Fibroblast of skin of right biceps (primary cell): Measurements from ENCODE around the gene UNC13C.

Source experiments
- DNase-seq: peaks from one replicate; pipeline ENCODE4 v3.0.0-alpha.2; 2013

UNC13C gene

GRCh38 chr15:54026258-54026657, 48.0 kb downstream of the UNC13C start:
- no peak for DNase-seq

DNA sequence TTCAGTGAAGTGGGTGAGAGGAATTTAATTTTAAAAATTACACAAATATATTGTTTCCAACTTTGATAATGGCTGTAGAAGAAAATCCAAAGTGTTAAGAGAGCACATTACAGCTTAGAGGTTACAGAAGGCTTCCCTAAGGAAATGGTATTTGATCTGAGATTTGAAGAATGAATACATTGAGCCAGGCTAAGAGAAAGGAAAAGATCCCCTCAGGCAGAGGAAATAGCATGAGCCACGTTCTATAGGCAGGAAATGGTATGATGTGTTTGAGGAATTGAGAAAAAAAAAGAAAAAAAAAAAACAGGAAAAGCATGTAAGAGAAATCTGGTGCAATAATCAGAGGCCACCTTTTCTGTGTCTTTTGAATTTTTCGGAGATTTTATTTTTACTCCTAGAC, 48.6 kb downstream of the UNC13C start:
- no peak for DNase-seq

GRCh38 chr15:54029081-54029480, 50.8 kb downstream of the UNC13C start:
- no peak for DNase-seq

- no peak for DNase-seq
These were observed 53.8 kb downstream of the UNC13C start for GRCh38 chr15:54032066-54032465.

GRCh38 chr15:54033356-54033860, 55.2 kb downstream of the UNC13C start:
- no peak for DNase-seq

DNA sequence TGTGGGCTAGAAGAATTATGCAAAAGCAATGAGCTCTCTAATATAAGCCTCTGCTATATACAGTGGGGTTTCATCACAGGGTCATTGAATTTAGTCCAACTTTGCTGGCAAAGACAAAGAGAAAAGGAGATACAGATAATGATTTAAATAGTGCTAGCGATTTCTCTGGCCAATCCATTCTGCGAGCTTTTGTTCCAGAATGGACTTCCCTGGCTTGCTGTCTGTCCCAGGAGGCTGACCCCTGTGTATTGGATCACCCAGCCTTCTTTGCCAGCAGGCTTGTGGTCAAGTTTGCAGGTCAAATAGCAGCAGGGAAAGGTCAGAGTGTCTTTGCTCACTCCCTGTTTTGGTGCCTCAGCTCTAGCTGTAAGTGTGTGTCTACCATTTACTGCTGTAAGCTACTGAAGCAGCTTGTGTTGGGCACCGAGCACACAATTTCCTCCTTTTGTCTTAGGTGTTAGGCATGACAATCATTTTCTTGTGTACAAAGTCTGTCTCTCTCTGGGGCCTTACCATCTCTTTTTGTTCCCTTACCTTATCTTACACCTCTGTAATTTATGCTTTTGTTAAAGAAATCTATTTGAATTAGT, 55.7 kb downstream of the UNC13C start:
- no peak for DNase-seq

GRCh38 chr15:54035616-54036015, 57.4 kb downstream of the UNC13C start:
- DNase-seq = no peak

DNA sequence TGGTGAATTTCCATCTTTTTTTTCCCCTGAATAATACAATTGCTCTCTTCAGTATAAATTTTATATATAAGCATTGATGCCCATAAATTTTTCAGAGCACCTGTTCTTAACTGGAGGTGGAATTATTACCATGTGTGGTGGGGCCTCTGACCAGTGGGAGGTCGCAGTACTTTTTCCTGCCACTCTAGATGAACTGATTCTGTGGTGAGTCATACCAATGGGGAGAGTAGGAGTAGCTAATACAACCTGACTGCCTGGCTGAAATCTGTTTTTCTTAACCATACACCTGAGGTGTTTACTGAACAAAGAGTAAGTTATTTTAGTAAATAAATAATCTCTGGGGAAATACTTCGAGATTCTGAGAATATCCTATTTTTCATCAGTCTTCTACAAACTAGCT, 67.2 kb downstream of the UNC13C start:
- DNase-seq = no peak

GRCh38 chr15:54046093-54046492, 67.9 kb downstream of the UNC13C start:
- no peak for DNase-seq

DNA sequence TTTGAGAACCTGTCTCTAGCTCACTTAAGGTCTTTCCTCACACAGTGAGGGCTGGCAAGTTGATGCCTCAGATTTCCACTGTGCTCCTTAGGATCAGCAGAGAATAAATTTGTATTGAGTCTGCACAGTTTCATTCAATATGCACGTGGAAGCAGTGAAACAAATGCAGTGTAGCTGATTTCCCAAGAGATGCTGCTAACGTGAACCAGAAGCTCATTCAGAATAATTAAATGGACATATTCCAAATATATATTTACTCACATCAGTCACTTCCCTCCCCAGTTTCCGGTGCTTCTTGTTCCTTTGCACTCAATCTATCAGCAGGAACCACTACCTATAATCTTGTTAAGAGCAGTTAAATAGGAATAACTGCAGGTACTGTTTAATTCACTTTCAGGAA, 86.1 kb downstream of the UNC13C start:
- DNase-seq = no peak

GRCh38 chr15:54066403-54066802, 88.2 kb downstream of the UNC13C start:
- no peak for DNase-seq

DNA sequence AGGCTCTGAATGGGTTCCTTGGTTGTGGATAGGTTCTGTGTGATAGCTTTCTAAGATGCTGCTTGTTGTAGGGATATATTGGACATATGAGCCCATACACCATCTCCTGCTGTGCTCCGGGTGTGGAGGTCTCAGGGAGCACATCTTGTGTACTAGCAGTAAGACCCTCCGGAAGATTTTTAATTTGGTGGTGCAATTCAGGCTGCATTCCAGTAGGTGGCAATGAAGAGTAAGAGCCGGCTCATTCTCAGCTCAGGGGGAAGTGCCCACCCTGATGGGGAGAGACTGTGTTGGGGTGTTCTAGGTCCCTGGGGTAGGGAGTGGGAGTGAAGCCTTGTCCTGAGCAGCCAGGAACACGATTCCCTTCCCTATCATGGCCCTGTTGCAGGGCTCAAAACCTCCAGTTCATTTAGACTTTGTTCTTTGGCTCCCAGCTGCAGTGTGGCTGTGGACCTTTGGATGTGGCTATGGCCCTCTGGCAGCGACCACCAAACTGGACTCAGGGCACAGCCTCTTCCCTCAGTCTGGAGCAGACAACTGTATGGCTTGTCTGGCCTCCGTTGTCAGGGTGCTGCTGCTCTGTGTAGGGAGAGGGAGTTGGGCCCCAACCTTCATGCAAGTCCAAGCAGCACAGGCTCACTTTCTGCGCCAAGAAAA, 104.7 kb downstream of the UNC13C start:
- peak; percentile 3 for DNase-seq

DNA sequence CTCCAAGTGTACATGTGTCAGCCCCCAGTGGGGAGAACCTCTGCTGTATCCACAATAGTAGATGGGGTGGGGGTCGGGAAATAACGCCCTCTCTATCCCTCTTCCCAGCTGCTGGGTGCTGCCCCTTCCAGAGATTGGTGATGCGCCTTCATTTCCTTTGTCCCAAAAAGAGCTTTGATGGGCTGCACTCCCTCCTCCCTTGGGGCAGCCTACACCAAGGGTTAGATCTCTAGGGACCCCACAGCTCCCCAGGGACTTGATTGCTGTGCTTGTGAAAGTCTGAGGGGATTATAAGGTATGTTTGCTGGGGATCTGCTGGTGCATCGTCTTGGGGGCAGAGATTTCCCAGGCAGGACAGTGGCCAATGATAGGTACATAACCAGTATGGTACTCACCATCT, 105.3 kb downstream of the UNC13C start:
- no peak for DNase-seq

DNA sequence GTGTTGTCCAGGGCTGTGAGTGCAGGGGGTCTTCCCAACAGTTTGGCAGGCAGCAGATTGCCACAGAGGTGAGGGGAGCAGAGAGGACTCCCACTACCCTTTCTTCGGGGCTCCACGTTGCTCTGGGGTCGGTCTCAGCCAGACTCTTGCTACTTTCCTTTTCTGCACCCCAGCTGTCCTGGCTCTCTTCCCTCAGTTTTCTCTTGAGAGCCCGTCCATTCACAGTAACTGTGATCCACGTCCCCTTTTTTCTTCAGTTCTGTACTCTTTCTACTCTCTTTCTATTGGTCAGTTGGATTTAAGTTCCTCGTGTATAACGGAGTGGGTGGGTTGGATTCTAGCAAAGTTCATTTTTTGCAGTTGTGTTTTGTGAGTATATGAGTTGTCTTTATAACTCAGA, 105.8 kb downstream of the UNC13C start:
- no peak for DNase-seq

GRCh38 chr15:54088837-54089236, 110.6 kb downstream of the UNC13C start:
- no peak for DNase-seq

DNA sequence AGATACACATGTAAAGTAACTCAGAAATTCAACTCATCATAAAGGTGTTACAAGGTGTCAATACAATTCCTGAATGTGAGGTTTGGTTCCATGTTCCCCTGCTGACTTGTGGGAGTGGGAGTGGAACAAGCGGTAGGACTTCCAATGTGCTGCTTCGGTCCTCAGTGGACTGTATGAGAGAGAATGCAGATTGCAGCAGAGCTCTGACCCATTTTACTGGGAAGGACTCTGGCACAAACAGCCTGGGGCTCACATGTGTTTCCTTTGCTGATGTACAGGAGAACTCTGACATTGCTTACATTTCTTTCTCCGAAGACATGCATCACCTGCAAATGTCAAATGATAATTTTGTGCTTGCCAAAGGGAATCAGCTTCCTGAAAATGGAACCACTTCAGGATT, 111.5 kb downstream of the UNC13C start:
- DNase-seq = no peak

DNA sequence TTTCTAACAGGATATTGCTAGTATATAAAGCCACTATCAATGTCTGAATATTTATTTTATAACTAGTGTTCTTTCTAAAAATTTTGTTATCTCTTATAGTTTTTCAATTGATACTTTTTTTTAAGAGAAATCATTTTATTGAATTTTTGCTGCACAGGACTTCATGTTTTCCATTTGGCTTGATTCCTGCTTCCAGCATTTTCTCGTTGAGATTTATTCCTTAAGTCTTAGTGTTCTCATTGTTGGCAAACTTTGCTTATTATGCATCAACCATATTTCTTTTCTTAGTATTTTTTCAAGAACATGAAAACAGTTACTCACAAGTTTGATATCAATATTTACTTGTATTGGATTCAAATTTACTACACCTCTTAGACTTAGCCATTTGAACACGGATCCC, 113.4 kb downstream of the UNC13C start:
- DNase-seq = no peak

GRCh38 chr15:54094661-54095060, 116.4 kb downstream of the UNC13C start:
- no peak for DNase-seq

DNA sequence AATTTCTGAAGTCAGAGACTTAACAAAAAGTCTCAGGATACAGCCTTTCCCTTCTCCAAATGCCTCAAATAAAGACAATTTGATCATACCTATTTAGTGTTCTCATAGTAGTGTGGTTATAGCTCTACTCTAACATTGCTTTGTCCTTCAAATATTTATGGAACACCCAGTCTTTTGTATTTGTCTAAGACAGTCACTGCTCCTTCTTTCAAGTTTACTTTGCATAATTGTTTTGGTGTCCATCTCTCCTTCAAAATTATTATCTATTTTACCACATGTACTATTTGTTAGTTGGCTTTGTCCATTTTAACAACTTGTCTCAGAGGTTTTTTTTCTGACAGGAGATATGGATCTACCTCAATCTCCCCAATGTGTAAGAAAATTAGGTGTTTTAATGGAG, 118.8 kb downstream of the UNC13C start:
- no peak for DNase-seq

DNA sequence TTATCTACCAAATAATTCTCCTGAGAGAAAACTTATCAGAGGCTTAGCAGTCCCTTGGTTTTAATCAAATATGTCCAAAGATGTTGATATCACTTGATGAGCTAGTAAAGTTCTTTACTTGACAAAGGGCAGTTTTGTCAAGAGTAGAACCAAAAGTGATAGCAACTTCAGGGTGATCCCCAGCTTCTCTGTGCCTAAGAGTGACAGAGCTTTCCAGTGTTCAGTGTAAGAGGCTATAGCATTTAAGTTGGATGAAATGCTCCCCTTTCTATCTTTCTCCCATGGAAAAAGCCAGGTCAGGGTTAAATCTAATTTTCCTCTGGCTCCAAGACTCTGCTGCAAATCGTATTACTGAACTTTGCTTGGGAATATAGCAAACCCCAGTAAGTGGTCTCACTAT, 120.8 kb downstream of the UNC13C start:
- DNase-seq = no peak

GRCh38 chr15:54101664-54102270, 123.5 kb downstream of the UNC13C start:
- DNase-seq = no peak

DNA sequence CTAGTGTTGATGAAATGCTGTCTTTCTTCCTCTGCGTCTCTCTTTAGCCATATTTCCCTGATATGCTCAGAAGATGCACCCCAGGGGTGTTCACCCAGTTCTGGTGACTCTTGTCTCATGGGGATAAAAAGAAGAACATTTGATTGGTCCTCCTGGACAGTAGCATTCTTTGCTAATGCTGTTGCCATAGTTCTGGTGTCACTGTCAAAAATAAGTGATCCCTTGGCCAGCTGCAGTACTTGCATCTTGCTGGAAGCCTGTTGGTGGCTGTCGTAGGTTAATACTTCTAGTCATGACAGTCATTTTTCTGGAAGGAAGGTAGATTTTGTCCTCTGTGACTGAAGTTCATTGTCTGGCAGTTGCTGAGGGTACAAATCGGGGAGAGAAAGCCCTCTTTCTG, 124.5 kb downstream of the UNC13C start:
- DNase-seq = no peak

DNA sequence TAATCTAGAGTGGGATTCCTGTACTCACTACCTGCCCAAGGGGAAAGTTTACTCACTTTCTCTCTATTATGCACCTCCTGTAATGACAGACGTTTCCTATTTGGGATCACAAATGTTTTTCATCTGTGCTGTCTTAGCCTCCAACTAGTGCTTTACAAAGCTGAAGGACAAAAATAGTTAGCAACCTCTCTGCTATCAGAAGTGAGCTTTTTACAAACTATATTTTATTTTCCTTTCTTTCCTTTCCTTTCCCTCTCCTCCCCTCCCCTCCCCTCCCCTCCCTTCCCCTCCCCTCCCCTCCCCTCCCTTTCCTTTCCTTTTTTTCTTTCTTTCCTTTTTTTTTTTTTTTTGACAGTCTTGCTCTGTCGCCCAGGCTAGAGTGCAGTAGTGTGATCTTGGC, 130.8 kb downstream of the UNC13C start:
- DNase-seq = no peak

DNA sequence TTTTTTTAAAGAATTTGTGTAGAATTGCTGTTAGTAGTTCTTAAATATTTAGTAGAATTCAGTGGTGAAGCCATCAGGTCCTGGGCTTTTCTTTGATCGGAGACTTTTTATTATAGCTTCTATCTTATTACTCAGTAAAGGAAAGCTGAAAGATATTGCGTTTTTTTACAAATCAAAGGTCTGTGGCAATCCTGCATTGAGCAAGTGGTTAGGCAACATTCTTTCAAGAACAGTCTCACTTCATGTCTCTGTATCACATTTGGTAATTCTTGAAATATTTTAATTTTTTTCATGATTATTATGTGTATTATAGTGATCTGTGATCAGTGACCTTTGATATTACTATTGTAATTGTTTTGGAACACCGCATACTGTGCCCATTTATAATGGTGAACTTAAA, 140.8 kb downstream of the UNC13C start:
- no peak for DNase-seq
